CD4-positive, alpha-beta T cell treated with Interleukin-10 for 1 hour (primary cell): ENCODE measurements around the gene PRH1.

Experiments used
- DNase-seq: peaks from one replicate; pipeline ENCODE4 v3.0.0-alpha.2; 2020

PRH1 gene

DNA sequence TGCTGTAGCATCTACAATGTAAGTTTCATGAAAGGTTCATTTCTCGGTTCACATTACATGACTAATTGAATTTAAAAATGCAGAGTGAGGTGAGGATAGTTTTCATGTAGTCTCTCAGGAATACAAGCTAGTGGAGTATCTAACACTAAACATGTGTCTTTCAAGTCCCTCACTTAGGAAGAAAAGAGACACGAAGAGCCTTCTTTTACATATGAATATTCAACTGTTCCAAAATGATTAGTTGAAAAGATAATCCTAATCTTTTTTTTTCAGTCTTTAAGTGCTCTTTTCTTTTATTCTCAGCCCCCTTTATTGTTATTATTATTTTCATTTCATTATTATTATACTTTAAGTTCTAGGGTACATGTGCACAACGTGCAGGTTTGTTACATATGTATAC lies 45.6 kb downstream of the PRH1 start:
- no peak for DNase-seq
